Parathyroid adenoma (tissue), 2 donors: ENCODE data around the gene SPTLC2.
"Not testable (repeated sequence)": the region's sequence is repeated elsewhere in the genome, so short reads cannot be mapped to it uniquely, and the experiment has no call there.

Experiments used
- H2AFZ ChIP-seq: fragments of 300-600 bp; sonication (generic); one replicate; pipeline ENCODE4 v1.7.0; 2017; ENCODE audit warnings: antibody characterized with exemption, mild to moderate bottlenecking
- H3K27ac ChIP-seq: fragments of 300-600 bp; sonication (generic); one replicate; pipeline ENCODE4 v1.7.0; 2017
- H3K27me3 ChIP-seq: fragments of 300-600 bp; sonication (generic); one replicate; pipeline ENCODE4 v1.7.0; 2017; ENCODE audit warnings: low read length; ENCODE audit not compliant: control insufficient read depth, insufficient read depth
- H3K36me3 ChIP-seq: fragments of 300-600 bp; sonication (generic); one replicate; pipeline ENCODE4 v1.7.0; 2017; ENCODE audit warnings: low read length; ENCODE audit not compliant: control insufficient read depth, insufficient read depth
- H3K4me1 ChIP-seq: fragments of 300-600 bp; sonication (generic); one replicate; pipeline ENCODE4 v1.7.0; 2017; ENCODE audit warnings: control low read depth
- H3K4me2 ChIP-seq: fragments of 300-600 bp; sonication (generic); one replicate; pipeline ENCODE4 v1.7.0; 2017; ENCODE audit warnings: low read length
- H3K4me3 ChIP-seq: fragments of 300-600 bp; sonication (generic); one replicate; pipeline ENCODE4 v1.7.0; 2017; ENCODE audit warnings: low read depth, low read length
- H3K79me2 ChIP-seq: fragments of 300-600 bp; sonication (generic); one replicate; pipeline ENCODE4 v1.7.0; 2017; ENCODE audit warnings: control low read depth
- H3K9ac ChIP-seq: fragments of 300-600 bp; sonication (generic); one replicate; pipeline ENCODE4 v1.7.0; 2017; ENCODE audit warnings: mild to moderate bottlenecking
- H3K9me3 ChIP-seq: fragments of 300-600 bp; sonication (generic); one replicate; pipeline ENCODE4 v1.7.0; 2017; ENCODE audit warnings: low read length; ENCODE audit not compliant: control insufficient read depth
- CTCF ChIP-seq: fragments of 300-600 bp; sonication (generic); IDR thresholded peaks from one replicate; pipeline ENCODE4 v1.7.0; 2017; ENCODE audit warnings: antibody characterized with exemption, mild to moderate bottlenecking
- donor health status: primary hyperparathyroidism.

Gene SPTLC2, protein sequence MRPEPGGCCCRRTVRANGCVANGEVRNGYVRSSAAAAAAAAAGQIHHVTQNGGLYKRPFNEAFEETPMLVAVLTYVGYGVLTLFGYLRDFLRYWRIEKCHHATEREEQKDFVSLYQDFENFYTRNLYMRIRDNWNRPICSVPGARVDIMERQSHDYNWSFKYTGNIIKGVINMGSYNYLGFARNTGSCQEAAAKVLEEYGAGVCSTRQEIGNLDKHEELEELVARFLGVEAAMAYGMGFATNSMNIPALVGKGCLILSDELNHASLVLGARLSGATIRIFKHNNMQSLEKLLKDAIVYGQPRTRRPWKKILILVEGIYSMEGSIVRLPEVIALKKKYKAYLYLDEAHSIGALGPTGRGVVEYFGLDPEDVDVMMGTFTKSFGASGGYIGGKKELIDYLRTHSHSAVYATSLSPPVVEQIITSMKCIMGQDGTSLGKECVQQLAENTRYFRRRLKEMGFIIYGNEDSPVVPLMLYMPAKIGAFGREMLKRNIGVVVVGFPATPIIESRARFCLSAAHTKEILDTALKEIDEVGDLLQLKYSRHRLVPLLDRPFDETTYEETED

GRCh38 chr14:77616454-77617229 is at the start of gene SPTLC2:
Gene SPTLC2 (minus strand): TSS chr14:77616637. CDS start chr14:77616579, 58 bp downstream.
- no peaks in the 10 kb centered on the region for H3K36me3 ChIP-seq
- H2AFZ ChIP-seq, result peak within 1 kb of the TSS; percentile 77
- H3K4me3 ChIP-seq, result peak within 1 kb of the TSS; percentile 71
- peak within 1 kb of the TSS; percentile 70 for H3K4me2 ChIP-seq
- no peaks in the 10 kb centered on the region for H3K27me3 ChIP-seq
- no peak within 1 kb of the TSS for H3K9ac ChIP-seq
- H3K9me3 ChIP-seq, result no peaks in the 10 kb centered on the region
- no peak for TF ChIP-seq CTCF
- peaks cover 6% of the 10 kb centered on the region for H3K79me2 ChIP-seq
- peak within 1 kb of the TSS; percentile 59 for H3K27ac ChIP-seq
- peaks cover 4% of the 10 kb centered on the region for H3K4me1 ChIP-seq

- Histone ChIP-seq H3K4me1 (no peaks in the 10 kb centered on the region), H3K4me3 (no peak overlapping the region), H3K36me3 (no peaks in the 10 kb centered on the region), H3K9ac (no peak overlapping the region), H3K27ac (peak overlapping the region; percentile 41), H3K4me2 (no peak overlapping the region), H3K79me2 (no peaks in the 10 kb centered on the region), H2AFZ (no peak overlapping the region), H3K9me3 (no peaks in the 10 kb centered on the region), H3K27me3 (no peaks in the 10 kb centered on the region)
- no peak for TF ChIP-seq CTCF
These were observed 46.9 kb upstream of the SPTLC2 start for GRCh38 chr14:77663293-77663692.

DNA sequence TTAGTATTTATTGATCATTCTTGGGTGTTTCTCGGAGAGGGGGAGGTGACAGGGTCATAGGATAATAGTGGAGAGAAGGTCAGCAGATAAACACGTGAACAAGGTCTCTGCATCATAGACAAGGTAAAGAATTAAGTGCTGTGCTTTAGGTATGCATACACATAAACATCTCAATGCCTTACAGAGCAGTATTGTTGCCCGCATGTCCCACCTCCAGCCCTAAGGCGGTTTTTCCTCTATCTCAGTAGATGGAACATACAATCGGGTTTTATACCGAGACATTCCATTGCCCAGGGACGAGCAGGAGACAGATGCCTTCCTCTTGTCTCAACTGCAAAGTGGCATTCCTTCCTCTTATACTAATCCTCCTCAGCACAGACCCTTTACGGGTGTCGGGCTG is 45.1 kb upstream of the SPTLC2 start:
- not testable (repeated sequence) for H3K4me3 ChIP-seq, H3K79me2 ChIP-seq, H3K4me2 ChIP-seq, H3K9me3 ChIP-seq, H3K4me1 ChIP-seq, H3K27ac ChIP-seq, H2AFZ ChIP-seq, H3K36me3 ChIP-seq, H3K9ac ChIP-seq, H3K27me3 ChIP-seq

DNA sequence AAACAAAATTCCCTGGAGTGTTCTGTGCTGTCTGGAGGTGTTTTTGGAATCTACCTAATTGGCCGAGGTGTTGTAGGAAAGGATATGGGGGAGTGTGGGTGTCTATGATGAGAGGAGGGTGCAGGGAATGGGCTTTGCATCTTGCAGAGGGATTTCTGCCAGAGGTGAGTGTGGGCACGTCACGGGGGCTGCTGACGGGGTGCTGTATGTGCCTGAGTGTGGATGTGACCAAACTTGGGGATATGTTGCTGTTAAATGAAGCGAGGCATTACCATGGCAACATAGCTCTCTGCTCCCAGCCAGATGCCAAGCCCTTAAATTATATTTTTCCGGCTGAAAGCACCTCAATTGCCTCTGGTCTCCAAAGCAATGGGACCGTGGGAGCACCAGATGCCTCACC is 44.3 kb upstream of the SPTLC2 start:
- H3K27ac ChIP-seq, result no peak overlapping the region
- H3K27me3 ChIP-seq, result no peaks in the 10 kb centered on the region
- no peaks in the 10 kb centered on the region for H3K4me1 ChIP-seq
- TF ChIP-seq CTCF, result no peak
- no peaks in the 10 kb centered on the region for H3K9me3 ChIP-seq
- no peaks in the 10 kb centered on the region for H3K36me3 ChIP-seq
- no peaks in the 10 kb centered on the region for H3K79me2 ChIP-seq
- H2AFZ ChIP-seq, result no peak overlapping the region
- no peak overlapping the region for H3K4me2 ChIP-seq
- no peak overlapping the region for H3K9ac ChIP-seq
- H3K4me3 ChIP-seq, result no peak overlapping the region

DNA sequence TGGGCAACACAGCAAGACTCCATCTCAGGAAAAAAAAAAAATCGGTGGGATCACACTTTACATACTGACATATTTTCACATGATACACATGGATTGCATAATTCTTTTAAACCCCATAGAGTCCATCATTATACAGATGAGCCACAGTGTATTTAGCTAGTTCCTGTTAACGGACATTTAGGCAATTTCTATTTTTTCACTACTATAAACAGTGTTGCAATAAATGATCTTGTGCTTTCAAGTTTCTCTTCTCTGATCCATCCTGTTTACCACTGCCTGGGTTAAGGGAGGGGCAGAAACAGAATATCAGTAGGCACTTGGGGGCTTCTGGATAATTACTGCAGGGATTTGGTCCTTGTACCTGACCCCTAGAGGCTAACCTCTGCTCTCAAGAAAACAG is 43.4 kb upstream of the SPTLC2 start:
- H3K4me1 ChIP-seq, result no peaks in the 10 kb centered on the region
- H2AFZ ChIP-seq, result no peak overlapping the region
- H3K4me3 ChIP-seq, result no peak overlapping the region
- no peak for TF ChIP-seq CTCF
- H3K4me2 ChIP-seq, result no peak overlapping the region
- no peaks in the 10 kb centered on the region for H3K36me3 ChIP-seq
- no peak overlapping the region for H3K27ac ChIP-seq
- no peaks in the 10 kb centered on the region for H3K79me2 ChIP-seq
- H3K27me3 ChIP-seq, result no peaks in the 10 kb centered on the region
- H3K9me3 ChIP-seq, result no peaks in the 10 kb centered on the region
- H3K9ac ChIP-seq, result no peak overlapping the region
